NB4 (cell line): ENCODE results near the gene DOCK2.
A peak's percentile ranks its signal among the peaks of the same experiment; 100 is the strongest.

Experiments
- DNase-seq: peaks from one replicate; pipeline ENCODE4 v3.0.0; 2010; ENCODE audit warnings: low read depth
- H3K4me3 ChIP-seq: one replicate; pipeline ENCODE4 v1.5.1; 2011; ENCODE audit warnings: mild to moderate bottlenecking, low read depth, low read length, moderate library complexity
- CTCF ChIP-seq: IDR thresholded peaks from one replicate; pipeline ENCODE4 v1.5.1; 2012; ENCODE audit warnings: low read depth, low read length
- MAX ChIP-seq: IDR thresholded peaks from 2 replicates; pipeline ENCODE4 v1.6.1; 2011; ENCODE audit warnings: low read depth, low read length
- MYC ChIP-seq: IDR thresholded peaks from 2 replicates; pipeline ENCODE4 v1.6.1; 2011; ENCODE audit warnings: low read depth, low read length
- POLR2A ChIP-seq: IDR thresholded peaks from 2 replicates; pipeline ENCODE4 v1.6.1; 2011; ENCODE audit warnings: mild to moderate bottlenecking; ENCODE audit not compliant: insufficient read length; ENCODE audit errors: extremely low read depth

DOCK2 gene

GRCh38 chr5:169641253-169641652 lies 4.2 kb downstream of the DOCK2 start:
- DNase-seq: no peak
- no peak overlapping the region for H3K4me3 ChIP-seq
- TF ChIP-seq CTCF (no peak), MAX (peak; percentile 84), MYC (no peak)

GRCh38 chr5:169646856-169647255 lies 9.8 kb downstream of the DOCK2 start:
- no peak overlapping the region for H3K4me3 ChIP-seq
- DNase-seq: no peak
- no peak for TF ChIP-seq CTCF
- no peak for TF ChIP-seq POLR2A
- TF ChIP-seq MYC: no peak
- TF ChIP-seq MAX: no peak

- peak; percentile 49 for DNase-seq
- TF ChIP-seq POLR2A (no peak), MYC (no peak), CTCF (no peak), MAX (no peak)
- no peak overlapping the region for H3K4me3 ChIP-seq
These were observed 10.5 kb downstream of the DOCK2 start for GRCh38 chr5:169647566-169647965.

GRCh38 chr5:169648725-169649310 lies 11.7 kb downstream of the DOCK2 start:
- H3K4me3 ChIP-seq: no peak overlapping the region
- DNase-seq: no peak
- no peak for TF ChIP-seq MAX
- no peak for TF ChIP-seq POLR2A
- TF ChIP-seq MYC: no peak
- TF ChIP-seq CTCF: no peak

GRCh38 chr5:169649486-169649885 lies 12.4 kb downstream of the DOCK2 start:
- no peak overlapping the region for H3K4me3 ChIP-seq
- DNase-seq: no peak
- no peak for TF ChIP-seq MYC
- no peak for TF ChIP-seq MAX
- no peak for TF ChIP-seq CTCF
- no peak for TF ChIP-seq POLR2A
